HepG2 (cell line): ENCODE measurements around the gene GRIP1. TPM values are rescaled to one million over a fixed set of nuclear protein-coding genes. Genes with fewer than 3 reads are reported as not detected.

Source experiments
- ATAC-seq: fragments of 200-7000 bp; cut with Tn5 transposase; 3 replicates; pipeline ENCODE4 v1.9.1; 2020; ENCODE audit warnings: mild to moderate bottlenecking, moderate library complexity
- BruUV-seq: library from RNA; stranded (reverse); fragments of 400-500 nt; replicated peaks from 2 replicates; lab custom pipeline; 2021; lab: Mats Ljungman, UMichigan
- CTCF ChIA-PET: fragments of 300-600 bp; formaldehyde crosslinking; extraction: SDS; loops from one replicate; lab custom pipeline; 2021; ENCODE audit warnings: low total read pairs, inconsistent platforms, low intra/inter-chr PET ratio; lab: Yijun Ruan, JAX
- POLR2A ChIA-PET: fragments of 350-600 bp; sonication (Branson Sonifier 250); formaldehyde crosslinking; loops from one replicate; lab custom pipeline; 2020; ENCODE audit warnings: antibody characterized with exemption, inconsistent platforms; lab: Yijun Ruan, JAX
- DNase-seq: peaks from one replicate; pipeline ENCODE4 v3.0.0-alpha.2; 2015; ENCODE audit warnings: low spot score
- FAIRE-seq: peaks from 3 replicates; lab custom pipeline; 2011; peaks lifted over from hg19 to GRCh38; lab: Jason Lieb, UNC
- H2AFZ ChIP-seq: one replicate; pipeline ENCODE4 v1.6.1; 2011; ENCODE audit warnings: low read length, inconsistent platforms
- H3K27ac ChIP-seq: fragments of 300-600 bp; 3 replicates; pipeline ENCODE4 v1.8.0; 2011; ENCODE audit warnings: mixed run types, mild to moderate bottlenecking, mixed read lengths, low read length, inconsistent platforms; ENCODE audit not compliant: insufficient read depth; ENCODE audit errors: extremely low read length
- H3K27me3 ChIP-seq, 2 experiments: fragments of 200-600 bp in 1 of 2; 2 replicates in 1 of 2; 3 replicates in 1 of 2; pipeline versions ENCODE4 v1.6.0 to v1.8.0; 2011; ENCODE audit warnings: low read length in 2 of 2, mild to moderate bottlenecking in 2 of 2, moderate library complexity in 2 of 2, inconsistent platforms in 1 of 2; ENCODE audit not compliant: insufficient read depth in 2 of 2, control insufficient read depth in 1 of 2
- H3K36me3 ChIP-seq, 2 experiments: fragments of 200-600 bp in 1 of 2; replicated peaks in 1 of 2; 2 replicates in 1 of 2; 3 replicates in 1 of 2; pipeline versions ENCODE4 v1.5.1 to v1.8.0; 2011; ENCODE audit warnings: low read length in 2 of 2, inconsistent platforms in 1 of 2; ENCODE audit not compliant: insufficient read depth in 2 of 2, control insufficient read depth in 1 of 2
- H3K4me1 ChIP-seq: 2 replicates; pipeline ENCODE4 v1.5.1; 2012; ENCODE audit warnings: low read length, inconsistent platforms; ENCODE audit not compliant: insufficient read depth
- H3K4me2 ChIP-seq: 2 replicates; pipeline ENCODE4 v1.6.0; 2011; ENCODE audit warnings: low read depth, low read length, inconsistent platforms
- H3K4me3 ChIP-seq, 3 experiments: fragments of 200-600 bp in 1 of 3; sonication (generic), shearing (Covaris generic) in 1 of 3; replicated peaks in 1 of 3; 2 replicates each; pipeline ENCODE4 v1.5.1; 2011 to 2016; ENCODE audit warnings: low read length in 3 of 3, inconsistent platforms in 2 of 3, low read depth in 2 of 3, mild to moderate bottlenecking in 2 of 3, control low read depth in 1 of 3, mixed read lengths in 1 of 3; ENCODE audit not compliant: insufficient read depth in 1 of 3
- H3K79me2 ChIP-seq: one replicate; pipeline ENCODE4 v1.6.1; 2011; ENCODE audit warnings: low read length, inconsistent platforms; ENCODE audit not compliant: insufficient read depth
- H3K9ac ChIP-seq: 2 replicates; pipeline ENCODE4 v1.6.0; 2011; ENCODE audit warnings: mild to moderate bottlenecking, low read depth, low read length, inconsistent platforms; ENCODE audit not compliant: insufficient read depth
- H3K9me3 ChIP-seq: 2 replicates; pipeline ENCODE4 v1.5.1; 2012; ENCODE audit warnings: mild to moderate bottlenecking, low read length
- H4K20me1 ChIP-seq: 2 replicates; pipeline ENCODE4 v1.6.0; 2011; ENCODE audit warnings: inconsistent platforms, mild to moderate bottlenecking, low read length, moderate library complexity; ENCODE audit not compliant: insufficient read depth
- BRD4 ChIP-seq: sonication (generic); formaldehyde crosslinking; IDR thresholded peaks from 2 replicates; pipeline ENCODE4 v1.4.0; 2020; ENCODE audit warnings: missing genetic modification reagents
- THRA ChIP-seq: sonication (generic); formaldehyde crosslinking; IDR thresholded peaks from 2 replicates; pipeline ENCODE4 v1.4.0; 2020; ENCODE audit warnings: missing genetic modification reagents, borderline replicate concordance
- ZBTB10 ChIP-seq: sonication (generic); formaldehyde crosslinking; IDR thresholded peaks from 2 replicates; pipeline ENCODE4 v1.4.0; 2020; ENCODE audit warnings: missing genetic modification reagents, borderline replicate concordance
- ZNF713 ChIP-seq: sonication (generic); formaldehyde crosslinking; IDR thresholded peaks from 2 replicates; pipeline ENCODE4 v1.4.0; 2020; ENCODE audit warnings: mild to moderate bottlenecking, missing genetic modification reagents
- in situ Hi-C: cut with HindIII; loops from 2 replicates; pipeline ENCODE4 v1.10.0; 2017; ENCODE audit warnings: low pct_unique_long_range_greater_than_20kb; ENCODE audit not compliant: extremely low pct_ligation_motif_present
- intact Hi-C: fragments of 100-400 bp; cut with micrococcal nuclease; formaldehyde crosslinking; loops from one replicate; pipeline ENCODE4 v1.10.0; 2022; ENCODE audit not compliant: unreplicated experiment
- polyA plus RNA-seq, 8 experiments: library from polyadenylated mRNA; depleted of rRNA in 3 of 8; stranded (reverse) in 7 of 8; unstranded in 1 of 8; fragments of >200 nt; fragmentation: Illumina TruSeq in 4 of 8; extraction: Trizol in 4 of 8; gene quantifications; 2 replicates each; pipeline versions ENCODE4 v1.2.1 to v1.2.3, GENCODE V29; 2011 to 2016; ENCODE audit warnings: low read depth in 4 of 8, missing spikeins in 1 of 8, mixed read lengths in 1 of 8; ENCODE audit not compliant: insufficient read depth in 1 of 8
- total RNA-seq, 5 experiments: library from RNA; depleted of rRNA; stranded (reverse); fragments of >200 nt; fragmentation: Illumina TruSeq; extraction: Trizol; gene quantifications; 2 replicates each; pipeline ENCODE4 v1.2.3, GENCODE V29; 2016; ENCODE audit warnings: low read depth in 1 of 5
- TF ChIP-seq, protein P1 (sequence below), 2 experiments: sonication (generic) in 1 of 2; formaldehyde crosslinking in 1 of 2; IDR thresholded peaks; 2 replicates each; pipeline versions ENCODE4 v1.4.0 to v1.6.1; 2016 to 2020; ENCODE audit warnings: borderline replicate concordance in 1 of 2, low read depth in 1 of 2, mild to moderate bottlenecking in 1 of 2, missing genetic modification reagents in 1 of 2

Gene GRIP1
- total and polyA plus RNA-seq, 2 of the 13 experiments (the other 11 are each of a cell fraction or from before 2014, with no cell fraction given), result not detected

DNA sequence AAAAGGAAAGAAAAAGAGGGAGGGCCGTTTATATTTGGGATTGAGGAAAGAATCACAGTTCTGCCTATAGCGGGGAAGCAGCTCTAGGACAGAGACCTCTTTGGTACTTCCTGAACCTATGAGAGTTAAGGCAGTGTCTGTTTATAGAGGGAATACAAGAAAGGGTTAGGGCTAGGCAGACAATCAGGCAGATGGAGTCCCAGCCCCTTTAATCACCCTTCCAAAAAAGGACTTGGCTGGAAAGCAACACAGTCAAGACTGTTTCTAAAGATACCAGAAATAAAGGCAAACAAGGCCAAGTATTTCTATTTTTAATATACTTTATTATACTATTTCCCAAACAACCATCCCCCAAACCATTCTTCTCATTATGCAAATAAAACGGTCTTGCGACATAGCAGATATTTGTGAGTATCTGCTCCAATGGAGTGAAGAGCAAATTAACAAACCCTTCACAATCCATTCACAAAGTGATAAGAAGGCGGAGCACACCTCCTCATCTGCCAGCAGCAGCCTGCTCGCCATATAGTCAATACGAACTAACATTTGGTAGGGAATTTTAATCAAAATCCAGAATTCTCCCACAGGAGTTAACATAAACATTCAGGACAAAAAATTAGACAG is 697 bp upstream of the GRIP1 start (continued):
- TF ChIP-seq THRA (no peak), BRD4 (no peak), ZBTB10 (no peak), ZNF713 (CRISPR knock-in tag) (no peak)
- TF ChIP-seq, all 625 proteins: peak for 0

DNA sequence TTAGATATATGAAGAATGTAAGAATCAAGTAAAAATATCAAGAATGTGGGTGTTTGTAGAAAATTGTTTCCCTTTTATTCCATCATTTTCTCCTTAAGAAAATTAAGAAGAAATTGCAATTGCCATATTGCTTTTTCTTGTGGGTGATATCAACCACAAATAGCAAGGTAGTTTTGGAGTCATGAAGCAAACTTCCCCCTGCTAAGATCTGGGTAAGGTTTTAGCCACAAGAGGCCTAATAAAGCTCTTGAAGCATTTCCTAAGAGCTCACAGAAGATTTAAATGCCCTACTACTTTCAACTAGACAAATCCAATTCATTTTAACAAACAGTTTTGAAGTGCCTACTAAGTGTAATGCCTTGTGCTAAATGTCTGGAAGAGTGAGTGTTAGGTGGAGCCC is 2.6 kb downstream of the GRIP1 start:
- H2AFZ ChIP-seq, result no peak overlapping the region
- H3K9me3 ChIP-seq, result no peaks in the 10 kb centered on the region
- FAIRE-seq (no peak), ATAC-seq (no peak), DNase-seq (no peak)
- no peak overlapping the region for H3K9ac ChIP-seq
- no peaks in the 10 kb centered on the region for H3K79me2 ChIP-seq
- no peak overlapping the region for H3K4me3 ChIP-seq
- no peaks in the 10 kb centered on the region; a peak in 1 of 5 replicates for H3K27me3 ChIP-seq
- H3K36me3 ChIP-seq, result no peaks in the 10 kb centered on the region
- no peak overlapping the region for H3K27ac ChIP-seq
- in situ Hi-C loops (no loop called here), intact Hi-C loops (no loop called here)
- no peak overlapping the region for H3K4me2 ChIP-seq
- CTCF ChIA-PET, result no interaction called here
- H4K20me1 ChIP-seq, result no peaks in the 10 kb centered on the region
- no peaks in the 10 kb centered on the region for H3K4me1 ChIP-seq
- TF ChIP-seq, protein P1, sequence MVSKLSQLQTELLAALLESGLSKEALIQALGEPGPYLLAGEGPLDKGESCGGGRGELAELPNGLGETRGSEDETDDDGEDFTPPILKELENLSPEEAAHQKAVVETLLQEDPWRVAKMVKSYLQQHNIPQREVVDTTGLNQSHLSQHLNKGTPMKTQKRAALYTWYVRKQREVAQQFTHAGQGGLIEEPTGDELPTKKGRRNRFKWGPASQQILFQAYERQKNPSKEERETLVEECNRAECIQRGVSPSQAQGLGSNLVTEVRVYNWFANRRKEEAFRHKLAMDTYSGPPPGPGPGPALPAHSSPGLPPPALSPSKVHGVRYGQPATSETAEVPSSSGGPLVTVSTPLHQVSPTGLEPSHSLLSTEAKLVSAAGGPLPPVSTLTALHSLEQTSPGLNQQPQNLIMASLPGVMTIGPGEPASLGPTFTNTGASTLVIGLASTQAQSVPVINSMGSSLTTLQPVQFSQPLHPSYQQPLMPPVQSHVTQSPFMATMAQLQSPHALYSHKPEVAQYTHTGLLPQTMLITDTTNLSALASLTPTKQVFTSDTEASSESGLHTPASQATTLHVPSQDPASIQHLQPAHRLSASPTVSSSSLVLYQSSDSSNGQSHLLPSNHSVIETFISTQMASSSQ (IDR thresholded peaks at IDR 0.05; ENCODE audit: low read depth), result no peak
- TF ChIP-seq, protein P1 (CRISPR knock-in tag; IDR thresholded peaks at IDR 0.05; ENCODE audit: borderline replicate concordance), result no peak
- TF ChIP-seq, all 625 proteins: peak for 0
- no TSS peak for BruUV-seq
- POLR2A ChIA-PET, result no interaction called here
